ENCODE measurements around the gene TXNDC16. TPM values are rescaled to one million over a fixed set of nuclear protein-coding genes. Genes with fewer than 3 reads are reported as not detected.

The TXNDC16 gene
- total RNA-seq, 4 donors from 2014 or later = 7.7 to 14.2 (median 8.0) TPM

GRCh38 chr14:52463375-52463774 is 88.9 kb downstream of the TXNDC16 start:
- Histone ChIP-seq H3K36me3 (peaks cover 9% of the 10 kb centered on the region), H3K27ac (no peak overlapping the region), H3K9me3 (peaks cover 3% of the 10 kb centered on the region), H3K4me1 (no peaks in the 10 kb centered on the region), H3K27me3 (no peaks in the 10 kb centered on the region), H3K4me3 (no peak overlapping the region)
- no peak for TF ChIP-seq POLR2AphosphoS5 (IDR thresholded peaks at IDR 0.05)
- no peak for TF ChIP-seq POLR2A (IDR thresholded peaks at IDR 0.05)
- TF ChIP-seq EP300 (IDR thresholded peaks at IDR 0.05) = no peak
- TF ChIP-seq, protein P1, sequence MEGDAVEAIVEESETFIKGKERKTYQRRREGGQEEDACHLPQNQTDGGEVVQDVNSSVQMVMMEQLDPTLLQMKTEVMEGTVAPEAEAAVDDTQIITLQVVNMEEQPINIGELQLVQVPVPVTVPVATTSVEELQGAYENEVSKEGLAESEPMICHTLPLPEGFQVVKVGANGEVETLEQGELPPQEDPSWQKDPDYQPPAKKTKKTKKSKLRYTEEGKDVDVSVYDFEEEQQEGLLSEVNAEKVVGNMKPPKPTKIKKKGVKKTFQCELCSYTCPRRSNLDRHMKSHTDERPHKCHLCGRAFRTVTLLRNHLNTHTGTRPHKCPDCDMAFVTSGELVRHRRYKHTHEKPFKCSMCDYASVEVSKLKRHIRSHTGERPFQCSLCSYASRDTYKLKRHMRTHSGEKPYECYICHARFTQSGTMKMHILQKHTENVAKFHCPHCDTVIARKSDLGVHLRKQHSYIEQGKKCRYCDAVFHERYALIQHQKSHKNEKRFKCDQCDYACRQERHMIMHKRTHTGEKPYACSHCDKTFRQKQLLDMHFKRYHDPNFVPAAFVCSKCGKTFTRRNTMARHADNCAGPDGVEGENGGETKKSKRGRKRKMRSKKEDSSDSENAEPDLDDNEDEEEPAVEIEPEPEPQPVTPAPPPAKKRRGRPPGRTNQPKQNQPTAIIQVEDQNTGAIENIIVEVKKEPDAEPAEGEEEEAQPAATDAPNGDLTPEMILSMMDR (IDR thresholded peaks at IDR 0.05) = no peak
- no peak for DNase-seq (ENCODE audit: low spot score in 2 of 2)
- WGBS = 95% methylated on average over 3 of the region's 3 CpGs

DNA sequence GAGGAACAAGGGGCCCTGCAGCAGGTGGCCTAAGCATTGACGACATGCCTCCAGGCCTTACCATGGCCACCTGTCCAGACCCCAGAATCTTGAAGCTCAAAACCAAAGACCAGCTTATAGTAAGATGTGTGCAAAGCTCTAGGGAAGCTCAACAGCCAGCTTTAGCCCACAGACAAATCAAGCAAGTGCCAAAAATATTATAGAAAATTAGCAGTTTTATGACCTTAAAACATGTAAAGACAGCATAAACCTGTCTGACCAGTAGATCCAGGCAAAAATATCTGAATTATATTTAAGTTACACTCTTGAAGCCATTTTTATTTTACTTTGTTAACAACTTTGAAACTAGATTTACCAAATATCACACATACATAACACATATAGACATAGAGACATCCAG is 90.6 kb downstream of the TXNDC16 start:
- DNase-seq (ENCODE audit: low spot score in 2 of 2) = no peak
- H3K36me3 ChIP-seq = peaks cover 9% of the 10 kb centered on the region
- no peak overlapping the region for H3K27ac ChIP-seq
- peaks cover 3% of the 10 kb centered on the region for H3K9me3 ChIP-seq
- TF ChIP-seq POLR2AphosphoS5 (IDR thresholded peaks at IDR 0.05) = no peak
- no peak for TF ChIP-seq EP300 (IDR thresholded peaks at IDR 0.05)
- TF ChIP-seq POLR2A (IDR thresholded peaks at IDR 0.05) = no peak
- 100% methylated on average over 1 of the region's 1 CpG for WGBS
- no peak overlapping the region for H3K4me3 ChIP-seq
- H3K27me3 ChIP-seq = no peaks in the 10 kb centered on the region
- no peaks in the 10 kb centered on the region for H3K4me1 ChIP-seq

- Histone ChIP-seq H3K4me1 (no peaks in the 10 kb centered on the region), H3K9me3 (peaks cover 3% of the 10 kb centered on the region), H3K36me3 (peaks cover 17% of the 10 kb centered on the region), H3K27me3 (no peaks in the 10 kb centered on the region), H3K27ac (no peak overlapping the region), H3K4me3 (no peak overlapping the region)
- no peak for DNase-seq (ENCODE audit: low spot score in 2 of 2)
- 94% methylated on average over 1 of the region's 1 CpG for WGBS
- TF ChIP-seq EP300 (IDR thresholded peaks at IDR 0.05) (no peak), POLR2AphosphoS5 (IDR thresholded peaks at IDR 0.05) (no peak), POLR2A (IDR thresholded peaks at IDR 0.05) (no peak)
- TF ChIP-seq, protein P1 (IDR thresholded peaks at IDR 0.05) = no peak
These were observed 93.6 kb downstream of the TXNDC16 start for GRCh38 chr14:52458721-52459085.

- H3K4me3 ChIP-seq = no peak overlapping the region
- no peak for TF ChIP-seq POLR2AphosphoS5 (IDR thresholded peaks at IDR 0.05)
- TF ChIP-seq EP300 (IDR thresholded peaks at IDR 0.05) = no peak
- TF ChIP-seq, protein P1 (IDR thresholded peaks at IDR 0.05) = no peak
- TF ChIP-seq POLR2A (IDR thresholded peaks at IDR 0.05) = no peak
- H3K36me3 ChIP-seq = peaks cover 27% of the 10 kb centered on the region
- H3K4me1 ChIP-seq = no peaks in the 10 kb centered on the region
- no peak for DNase-seq (ENCODE audit: low spot score in 2 of 2)
- peaks cover 3% of the 10 kb centered on the region for H3K9me3 ChIP-seq
- H3K27ac ChIP-seq = no peak overlapping the region
- H3K27me3 ChIP-seq = no peaks in the 10 kb centered on the region
These were observed 94.9 kb downstream of the TXNDC16 start for GRCh38 chr14:52457411-52457810.

DNA sequence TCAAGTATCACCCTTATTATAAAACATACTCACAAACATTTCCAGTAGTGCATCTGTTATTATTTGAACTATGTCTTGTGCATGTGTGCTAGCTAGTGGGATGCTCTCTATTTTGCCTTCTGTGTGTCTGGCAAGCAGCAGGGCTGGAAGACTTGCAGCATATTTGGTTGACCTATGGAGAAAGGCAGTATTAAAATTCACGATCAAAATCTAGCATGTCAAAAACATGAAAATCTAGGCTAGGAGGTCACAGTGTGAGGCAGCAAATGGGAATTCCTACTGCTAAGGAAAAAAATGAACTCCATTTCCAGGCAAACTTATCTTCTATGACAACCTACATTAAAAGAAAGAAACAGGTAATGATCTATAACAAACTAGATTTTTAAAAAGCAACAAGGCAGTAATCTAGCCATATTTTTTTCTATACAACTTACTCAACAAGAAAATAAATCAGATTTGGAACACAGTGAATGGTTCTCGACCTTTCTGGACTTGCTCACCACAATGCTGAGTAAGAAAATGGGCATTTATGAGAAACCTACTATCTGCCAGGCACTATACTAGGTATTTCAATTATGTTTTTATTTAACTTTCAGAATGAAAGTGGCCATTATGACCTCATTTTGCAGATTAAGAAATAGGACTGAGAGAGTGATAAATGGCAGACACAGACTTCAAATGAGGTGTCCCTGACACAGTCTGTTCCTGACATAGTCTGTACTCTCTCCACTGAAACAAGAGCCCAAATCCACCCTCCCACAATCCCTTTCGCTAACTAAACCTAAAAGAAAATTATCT is 96.8 kb downstream of the TXNDC16 start:
- H3K36me3 ChIP-seq = peaks cover 24% of the 10 kb centered on the region
- TF ChIP-seq EP300 (IDR thresholded peaks at IDR 0.05) (no peak), POLR2A (IDR thresholded peaks at IDR 0.05) (no peak), POLR2AphosphoS5 (IDR thresholded peaks at IDR 0.05) (no peak)
- TF ChIP-seq, protein P1 (IDR thresholded peaks at IDR 0.05) = no peak
- no peaks in the 10 kb centered on the region for H3K9me3 ChIP-seq
- no peak overlapping the region for H3K27ac ChIP-seq
- DNase-seq (ENCODE audit: low spot score in 2 of 2) = no peak
- no peaks in the 10 kb centered on the region for H3K27me3 ChIP-seq
- no peaks in the 10 kb centered on the region for H3K4me1 ChIP-seq
- 90% methylated on average over 3 of the region's 3 CpGs for WGBS
- H3K4me3 ChIP-seq = no peak overlapping the region
